ENCODE results near the gene RNF207. TPM values are rescaled to one million over a fixed set of nuclear protein-coding genes. Genes with fewer than 3 reads are reported as not detected.

Gene RNF207
- total RNA-seq, 1 experiment from 2014 or later = 53.1 TPM

DNA sequence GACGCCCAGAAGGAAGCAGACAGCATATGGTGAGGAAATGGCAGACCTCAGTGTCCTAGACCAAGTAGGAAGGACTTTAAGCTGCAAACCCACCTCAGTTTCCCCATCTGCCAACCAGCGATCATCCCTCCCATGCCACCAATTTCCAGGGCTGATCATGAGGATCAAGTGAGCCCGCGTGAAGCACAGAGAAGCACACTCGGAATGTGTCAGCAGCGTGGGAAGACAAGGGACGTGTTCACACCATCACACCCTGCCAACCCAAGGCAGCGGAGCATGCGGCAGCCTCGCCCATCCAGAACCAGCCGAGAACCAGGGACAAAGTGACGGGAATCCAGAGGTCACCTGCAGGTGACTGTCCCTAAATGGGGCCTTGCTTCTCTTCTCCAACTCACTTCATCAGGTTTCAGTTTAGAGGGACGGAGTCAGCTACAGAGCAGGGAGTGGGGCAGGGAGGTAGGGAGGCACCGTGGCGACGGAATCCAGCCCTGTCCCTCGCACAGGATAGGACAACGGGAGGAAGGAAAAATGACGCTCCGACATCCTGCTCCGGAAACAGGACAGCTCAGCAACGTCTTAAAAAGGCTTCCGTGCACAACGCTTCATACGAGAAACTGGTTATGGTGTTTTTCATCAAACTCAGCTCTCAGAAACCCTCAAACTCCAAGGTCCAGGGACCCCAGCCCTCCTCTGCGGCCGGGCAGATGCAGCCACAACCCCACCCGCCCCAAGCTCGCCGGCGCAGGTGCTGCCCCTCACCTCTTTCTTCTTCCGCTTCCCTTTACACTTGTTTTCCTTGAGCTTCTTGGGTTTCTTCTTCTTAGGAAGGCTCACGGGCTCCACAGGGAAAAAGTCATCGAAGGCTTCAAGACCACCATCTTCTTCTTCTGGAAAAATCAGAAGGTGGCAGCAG is 38.3 kb upstream of the RNF207 start:
- Histone ChIP-seq H3K27ac (no peak overlapping the region), H4K20me1 (ENCODE audit: insufficient read depth) (no peaks in the 10 kb centered on the region), H3K4me1 (replicated peaks; ENCODE audit: insufficient read depth) (peaks cover 4% of the 10 kb centered on the region; the same call in 1 of the 2 replicates), H3K9me2 (ENCODE audit: insufficient read depth) (no peaks in the 10 kb centered on the region), H3K9me3 (ENCODE audit: insufficient read depth, low read depth) (no peaks in the 10 kb centered on the region), H3K4me3 (no peak overlapping the region), H3K27me3 (ENCODE audit: insufficient read depth, low read depth) (peaks cover 10% of the 10 kb centered on the region), H3F3A (ENCODE audit: insufficient read depth, low read depth) (no peaks in the 10 kb centered on the region), H3K79me2 (ENCODE audit: low read depth) (no peaks in the 10 kb centered on the region), H3K36me3 (ENCODE audit: low read depth) (no peaks in the 10 kb centered on the region), H3K4me2 (no peak overlapping the region), H2AFZ (no peak overlapping the region)
- intact Hi-C loops (cut with micrococcal nuclease; ENCODE audit: unreplicated experiment) = no loop called here
- ChIA-PET CTCF (interaction anchor here (0.6 kb wide), 1 partner anchor 533 kb away, joined by 5 read pairs; no protein-coding TSS in a partner anchor), POLR2A (ENCODE audit: unreplicated experiment) (interaction anchor here (0.7 kb wide), 1 partner anchor 1496 kb away, joined by 8 read pairs; no protein-coding TSS in a partner anchor)
- no peak for DNase-seq
- no peak for TF ChIP-seq EZH2 (IDR thresholded peaks at IDR 0.05; ENCODE audit: low read depth)
- no peak for TF ChIP-seq CTCF (conservative IDR thresholded peaks at IDR 0.05)
- BruUV-seq (replicated peaks) = no TSS peak

DNA sequence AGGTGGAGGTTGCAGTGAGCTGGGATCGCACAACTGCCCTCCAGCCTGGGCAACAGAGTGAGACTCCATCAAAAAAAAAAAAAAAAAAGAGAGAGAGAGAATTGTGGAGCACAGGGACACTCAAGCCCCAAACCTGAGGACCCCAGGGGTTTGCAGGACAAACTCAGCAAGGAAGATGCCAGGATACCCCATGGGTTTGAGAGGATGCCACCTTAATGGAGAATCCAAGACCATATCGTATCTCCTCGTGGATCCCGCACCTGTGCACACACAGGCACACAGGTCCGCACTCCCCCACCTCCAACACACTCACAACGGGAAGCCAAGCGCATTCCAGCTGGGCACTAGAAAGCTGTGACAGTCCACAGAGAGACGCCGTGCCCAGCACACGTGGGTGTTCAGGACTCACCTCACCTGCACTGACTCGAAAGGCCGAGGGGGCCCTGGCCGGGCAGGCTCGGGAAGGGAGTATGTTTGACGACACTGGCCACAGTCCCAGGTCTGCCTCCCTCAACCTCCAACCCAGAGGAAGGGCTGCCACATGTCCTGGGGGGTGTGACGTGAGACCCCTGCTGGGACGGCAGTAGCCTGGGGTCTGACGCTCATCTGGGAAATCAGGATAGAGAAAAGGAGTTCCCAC is 36.9 kb upstream of the RNF207 start:
- Histone ChIP-seq H3F3A (ENCODE audit: insufficient read depth, low read depth) (no peaks in the 10 kb centered on the region), H3K27me3 (ENCODE audit: insufficient read depth, low read depth) (peaks cover 6% of the 10 kb centered on the region), H3K4me3 (no peak overlapping the region), H3K27ac (no peak overlapping the region), H4K20me1 (ENCODE audit: insufficient read depth) (no peaks in the 10 kb centered on the region), H3K9me2 (ENCODE audit: insufficient read depth) (no peaks in the 10 kb centered on the region), H3K9me3 (ENCODE audit: insufficient read depth, low read depth) (no peaks in the 10 kb centered on the region), H3K4me1 (replicated peaks; ENCODE audit: insufficient read depth) (peaks cover 6% of the 10 kb centered on the region; the same call in 1 of the 2 replicates), H3K79me2 (ENCODE audit: low read depth) (no peaks in the 10 kb centered on the region), H3K4me2 (no peak overlapping the region), H2AFZ (no peak overlapping the region), H3K36me3 (ENCODE audit: low read depth) (no peaks in the 10 kb centered on the region)
- POLR2A ChIA-PET (ENCODE audit: unreplicated experiment) = no interaction called here
- intact Hi-C loops (cut with micrococcal nuclease; ENCODE audit: unreplicated experiment) = no loop called here
- CTCF ChIA-PET = no interaction called here
- TF ChIP-seq EZH2 (IDR thresholded peaks at IDR 0.05; ENCODE audit: low read depth) (no peak), CTCF (conservative IDR thresholded peaks at IDR 0.05) (no peak)
- no peak for DNase-seq
- BruUV-seq (replicated peaks) = no TSS peak

- DNase-seq = no peak
- H3K4me1 ChIP-seq (replicated peaks; ENCODE audit: insufficient read depth) = peaks cover 6% of the 10 kb centered on the region; the same call in 1 of the 2 replicates
- no peak overlapping the region for H3K27ac ChIP-seq
- H3K9me3 ChIP-seq (ENCODE audit: insufficient read depth, low read depth) = no peaks in the 10 kb centered on the region
- CTCF ChIA-PET = no interaction called here
- H3K4me2 ChIP-seq = no peak overlapping the region
- no peaks in the 10 kb centered on the region for H3F3A ChIP-seq (ENCODE audit: insufficient read depth, low read depth)
- H2AFZ ChIP-seq = no peak overlapping the region
- H3K79me2 ChIP-seq (ENCODE audit: low read depth) = no peaks in the 10 kb centered on the region
- BruUV-seq (replicated peaks) = no TSS peak
- no peak for TF ChIP-seq EZH2 (IDR thresholded peaks at IDR 0.05; ENCODE audit: low read depth)
- POLR2A ChIA-PET (ENCODE audit: unreplicated experiment) = no interaction called here
- H3K27me3 ChIP-seq (ENCODE audit: insufficient read depth, low read depth) = peaks cover 3% of the 10 kb centered on the region
- H3K36me3 ChIP-seq (ENCODE audit: low read depth) = no peaks in the 10 kb centered on the region
- H4K20me1 ChIP-seq (ENCODE audit: insufficient read depth) = no peaks in the 10 kb centered on the region
- intact Hi-C loops (cut with micrococcal nuclease; ENCODE audit: unreplicated experiment) = no loop called here
- H3K4me3 ChIP-seq = no peak overlapping the region
- H3K9me2 ChIP-seq (ENCODE audit: insufficient read depth) = no peaks in the 10 kb centered on the region
Measured at GRCh38 chr1:6170116-6170741, 35.7 kb upstream of the RNF207 start.

All from PC-9 (cell line).